GM21723 (cell line): ENCODE measurements around the gene DNAJC3.
"Not testable (repeated sequence)": the region's sequence is repeated elsewhere in the genome, so short reads cannot be mapped to it uniquely, and the experiment has no call there.

Experiments
- ATAC-seq: cut with Tn5 transposase; IDR thresholded peaks from one replicate; pipeline ENCODE4 v1.9.1; 2021; ENCODE audit warnings: mild to moderate bottlenecking, moderate library complexity; ENCODE audit not compliant: unreplicated experiment

The DNAJC3 gene

GRCh38 chr13:95713651-95714050 lies 36.7 kb downstream of the DNAJC3 start:
- ATAC-seq, result no peak

- ATAC-seq, result no peak
Measured at GRCh38 chr13:95714142-95714832, 37.3 kb downstream of the DNAJC3 start.

- no peak for ATAC-seq
Measured at GRCh38 chr13:95716231-95716630, 39.3 kb downstream of the DNAJC3 start.

GRCh38 chr13:95722241-95722640 lies 45.3 kb downstream of the DNAJC3 start:
- no peak for ATAC-seq

DNA sequence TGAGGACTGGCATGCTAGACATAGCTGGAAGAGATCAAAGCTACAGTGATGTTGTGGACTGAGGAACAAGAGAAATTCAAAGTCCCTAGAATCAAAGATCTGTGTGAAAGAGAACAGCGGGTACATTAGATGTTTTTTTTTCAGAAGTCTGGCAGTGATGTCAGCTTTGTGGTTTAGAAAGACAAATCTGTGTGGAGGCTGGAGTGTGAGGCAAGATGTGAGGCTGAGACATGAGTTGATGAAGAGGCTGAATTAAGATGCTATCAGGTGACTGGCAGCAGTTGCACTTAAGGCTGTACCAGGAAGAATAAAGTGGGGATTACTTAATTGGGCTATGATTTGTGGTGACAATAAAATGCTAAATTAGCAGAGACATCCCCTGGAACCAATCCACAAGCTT lies 46.5 kb downstream of the DNAJC3 start:
- ATAC-seq, result no peak

DNA sequence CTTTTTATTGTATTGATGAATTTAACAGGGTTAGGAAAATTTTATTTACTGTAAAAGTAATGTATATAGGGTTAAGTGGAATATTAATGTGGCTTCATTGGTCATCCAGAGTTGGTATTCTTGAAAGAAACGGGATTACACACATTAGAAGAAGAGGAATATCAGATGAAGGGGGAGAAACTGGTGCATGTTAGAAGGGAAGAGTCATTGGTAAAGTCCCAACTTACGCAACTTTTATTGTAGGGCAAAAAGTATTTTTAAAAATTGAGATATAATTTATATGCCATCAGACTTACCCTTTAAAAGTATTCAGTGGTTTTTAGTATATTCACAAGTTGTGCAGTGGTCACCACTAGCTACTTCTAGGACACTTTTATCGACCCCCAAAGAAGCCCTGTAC lies 47.3 kb downstream of the DNAJC3 start:
- ATAC-seq, result no peak

GRCh38 chr13:95726876-95727275 lies 49.9 kb downstream of the DNAJC3 start:
- ATAC-seq, result no peak

DNA sequence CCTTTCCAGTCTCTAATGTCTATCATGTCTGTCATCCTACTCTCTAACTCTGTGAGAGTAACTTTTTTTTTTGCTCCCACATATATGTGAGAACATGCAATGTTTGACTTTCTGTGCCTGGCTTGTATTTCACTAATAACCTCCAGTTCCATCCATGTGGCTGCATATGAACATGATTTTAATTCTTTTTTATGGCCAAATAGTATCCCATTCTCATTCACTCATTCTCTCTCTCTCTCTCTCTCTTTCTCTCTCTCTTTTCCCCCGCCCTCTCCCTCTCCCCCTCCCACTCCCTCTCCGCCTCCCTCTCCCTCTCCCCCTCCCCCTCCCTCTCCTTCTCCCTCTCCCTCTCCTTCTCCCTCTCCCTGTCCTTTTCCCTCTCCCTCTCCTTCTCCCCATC lies 52.0 kb downstream of the DNAJC3 start:
- ATAC-seq, result no peak

DNA sequence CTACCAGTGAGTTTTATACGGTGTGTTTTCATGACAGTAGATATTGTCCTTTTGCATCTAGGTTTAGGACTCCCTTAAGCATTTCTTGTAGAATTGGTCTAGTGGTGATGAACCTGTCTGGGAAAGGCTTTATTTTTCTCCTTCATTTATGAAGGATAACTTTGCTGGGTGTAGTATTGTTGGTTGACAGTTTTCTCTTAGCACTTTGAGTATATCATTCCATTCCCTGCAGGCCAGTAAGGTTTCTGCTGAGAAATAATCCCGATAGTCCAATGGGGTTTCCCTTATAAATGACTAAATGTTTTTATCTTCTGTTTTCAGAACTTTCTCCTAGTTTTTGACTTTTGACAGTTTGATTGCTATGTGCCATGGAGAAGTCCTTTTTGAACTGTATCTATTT lies 57.2 kb downstream of the DNAJC3 start:
- no peak for ATAC-seq

- ATAC-seq, result not testable (repeated sequence)
Measured at GRCh38 chr13:95740071-95740978, 63.4 kb downstream of the DNAJC3 start.

DNA sequence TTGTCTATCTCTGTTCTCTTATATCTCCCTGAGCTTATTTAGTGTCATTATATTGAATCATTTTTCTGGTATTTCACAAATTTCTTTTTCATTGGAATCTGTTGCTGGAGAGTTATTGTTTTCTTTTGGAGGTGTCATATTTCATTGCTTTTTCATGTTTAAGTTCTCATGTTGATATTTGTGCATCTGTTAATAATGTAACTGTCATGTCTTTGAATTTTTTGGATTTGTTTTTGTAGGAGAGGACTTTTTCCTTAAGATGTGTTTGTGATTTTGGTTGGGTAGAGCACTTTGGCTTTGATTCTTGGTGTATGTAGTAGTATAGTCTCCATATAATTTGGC lies 64.0 kb downstream of the DNAJC3 start:
- no peak for ATAC-seq

DNA sequence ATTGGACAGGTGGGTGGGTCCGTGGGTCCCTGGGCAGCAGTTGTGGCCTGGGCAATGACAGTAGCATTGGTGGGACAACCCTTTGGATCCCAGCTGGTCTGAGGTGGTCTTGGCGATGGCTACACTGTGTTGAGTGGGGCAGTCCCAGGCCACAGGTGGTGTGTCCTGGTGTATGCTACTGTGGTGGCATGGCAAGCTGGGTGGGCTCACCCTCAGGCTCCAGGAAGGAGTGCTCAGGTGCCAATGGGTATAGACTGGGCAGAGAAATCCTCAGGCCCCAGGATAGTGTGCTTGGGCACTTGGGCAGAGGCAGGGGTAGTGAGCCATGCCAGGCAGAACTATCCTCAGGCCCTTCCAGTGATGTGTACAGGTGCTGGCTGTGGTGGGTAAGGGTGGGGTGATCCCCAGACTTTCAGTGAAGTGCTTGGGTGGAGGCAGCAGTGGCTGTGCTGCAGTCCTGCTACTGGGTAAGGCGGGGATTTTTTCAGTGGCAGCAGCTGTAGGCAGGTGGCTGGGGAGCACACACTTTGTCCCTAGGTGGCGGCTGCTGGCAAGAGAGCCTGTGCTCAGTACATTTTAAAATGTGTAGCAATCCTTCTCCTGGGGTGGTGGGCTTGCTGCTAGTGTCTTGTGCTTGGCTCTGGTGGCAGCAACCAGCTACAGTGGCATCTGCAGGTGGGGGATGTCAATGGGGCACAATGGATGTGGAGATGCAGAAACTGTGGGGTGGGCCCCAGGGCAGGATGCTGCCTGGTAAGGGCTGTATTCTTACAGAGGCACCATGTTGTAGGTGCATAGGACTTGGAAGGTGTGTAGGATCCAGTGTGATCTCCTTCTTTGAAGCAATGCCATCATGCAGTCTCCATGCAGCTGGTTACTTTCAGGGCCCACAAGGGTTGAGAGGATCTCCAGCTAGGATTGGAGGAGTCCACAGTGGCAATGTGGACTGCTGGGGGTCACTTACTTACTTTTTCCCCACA lies 64.9 kb downstream of the DNAJC3 start:
- ATAC-seq, result no peak

GRCh38 chr13:95743192-95743591 lies 66.3 kb downstream of the DNAJC3 start:
- ATAC-seq, result no peak

- ATAC-seq, result no peak
Measured at GRCh38 chr13:95745289-95745688, 68.3 kb downstream of the DNAJC3 start.

GRCh38 chr13:95745752-95746151 lies 68.8 kb downstream of the DNAJC3 start:
- no peak for ATAC-seq

DNA sequence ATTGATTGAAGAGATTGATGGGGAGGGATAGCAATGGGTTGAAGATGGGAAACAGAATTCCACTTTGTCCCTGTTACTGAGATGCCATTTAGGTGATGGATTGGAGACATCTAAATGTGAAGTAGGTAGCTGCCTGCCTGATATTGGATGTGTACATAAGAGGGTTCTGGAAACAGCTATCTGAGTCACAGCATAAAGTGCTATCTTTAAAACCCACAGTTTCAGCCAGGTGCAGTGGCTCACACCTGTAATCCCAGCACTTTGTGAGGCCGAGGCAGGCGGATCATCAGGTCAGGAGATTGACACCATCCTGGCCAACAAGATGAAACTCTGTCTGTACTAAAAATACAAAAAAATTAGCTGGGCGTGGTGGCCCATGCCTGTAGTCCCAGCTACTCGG lies 72.6 kb downstream of the DNAJC3 start:
- no peak for ATAC-seq

- ATAC-seq, result no peak
Measured at GRCh38 chr13:95752677-95753076, 75.7 kb downstream of the DNAJC3 start.

GRCh38 chr13:95754069-95754468 lies 77.1 kb downstream of the DNAJC3 start:
- ATAC-seq, result no peak

GRCh38 chr13:95756072-95756471 lies 79.1 kb downstream of the DNAJC3 start:
- no peak for ATAC-seq

DNA sequence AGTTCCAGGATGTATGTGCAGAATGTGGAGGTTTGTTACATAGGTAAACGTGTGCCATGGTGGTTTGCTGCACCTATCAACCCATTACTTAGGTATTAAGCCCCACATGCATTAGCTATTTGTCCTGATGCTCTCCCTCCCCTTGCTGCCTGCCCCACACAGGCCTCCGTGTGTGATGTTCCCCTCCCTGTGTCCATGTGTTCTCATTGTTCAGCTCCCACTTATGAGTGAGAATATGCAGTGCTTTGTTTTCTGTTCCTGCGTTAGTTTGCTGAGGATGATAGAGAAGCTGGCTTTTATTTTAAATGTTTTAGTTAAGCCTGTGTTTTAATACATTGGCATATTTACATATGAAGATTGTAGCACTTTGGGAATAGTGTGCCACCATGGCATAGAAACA lies 85.7 kb downstream of the DNAJC3 start:
- not testable (repeated sequence) for ATAC-seq

GRCh38 chr13:95763601-95764000 lies 86.7 kb downstream of the DNAJC3 start:
- ATAC-seq, result no peak
